ENCODE data around the gene MOB3A.

The MOB3A gene

GRCh38 chr19:2083174-2083854, 12.8 kb downstream of the MOB3A start:
- no peaks in the 10 kb centered on the region for H3K36me3 ChIP-seq (ENCODE audit: control insufficient read depth, low read depth, low read length)

DNA sequence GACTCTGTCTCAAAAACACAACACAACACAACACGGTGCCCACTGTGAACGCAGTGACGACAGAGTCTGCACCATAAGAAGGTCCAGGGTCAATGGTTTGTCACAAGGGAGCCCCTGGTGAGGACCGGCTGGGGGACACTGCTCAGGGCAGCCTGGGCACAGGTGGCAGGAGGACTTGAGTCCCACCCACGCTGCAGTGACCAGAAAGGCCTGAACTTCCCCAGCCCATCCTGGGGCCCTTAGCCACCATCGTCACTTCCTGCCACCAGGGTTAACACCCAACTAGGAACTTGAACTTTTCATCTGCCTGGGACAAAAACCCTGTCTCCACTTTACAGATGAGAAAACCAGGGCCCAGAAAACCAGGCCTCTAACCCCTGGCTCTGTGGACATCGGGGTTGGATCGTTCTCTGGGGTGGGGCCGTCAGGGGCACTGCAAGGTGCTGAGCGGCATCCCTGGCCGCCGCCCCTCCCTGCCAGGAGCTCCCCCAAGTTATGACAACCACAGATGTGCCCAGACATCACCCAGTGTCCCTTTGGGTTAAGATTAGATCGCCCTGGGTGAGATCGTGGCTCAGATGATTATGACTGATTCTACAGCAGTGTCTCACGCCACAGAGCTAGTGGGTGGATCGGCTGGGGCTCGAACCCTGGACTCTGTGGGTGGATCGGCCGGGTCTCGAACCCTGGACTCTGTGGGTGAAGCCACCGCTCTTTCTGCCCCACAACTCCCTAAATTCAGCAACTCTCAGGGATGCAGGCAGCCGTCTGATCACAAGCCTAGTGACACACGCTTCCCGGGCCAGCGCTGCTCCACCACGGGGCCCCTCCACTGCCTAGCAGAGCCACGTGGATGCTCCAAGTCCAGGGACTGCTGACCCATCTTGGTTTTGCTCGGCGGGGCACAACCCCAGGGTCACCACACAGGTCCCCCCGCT, 14.0 kb downstream of the MOB3A start:
- no peak overlapping the region for H3K27ac ChIP-seq (ENCODE audit: low read length)
- H3K9ac ChIP-seq (ENCODE audit: low read length) = no peak overlapping the region
- H3K4me3 ChIP-seq (ENCODE audit: low read length) = no peak overlapping the region

More at GRCh38 chr19:2083174-2083854, 12.8 kb downstream of the MOB3A start:
- Histone ChIP-seq H3K4me3 (ENCODE audit: low read length) (no peak overlapping the region), H3K27me3 (ENCODE audit: control insufficient read depth, insufficient read depth, low read length) (no peaks in the 10 kb centered on the region), H3K9ac (ENCODE audit: low read length) (no peak overlapping the region), H3K9me3 (ENCODE audit: control insufficient read depth, low read depth, low read length) (no peaks in the 10 kb centered on the region), H3K27ac (ENCODE audit: low read length) (no peak overlapping the region), H3K4me1 (ENCODE audit: control insufficient read depth, low read depth, low read length) (no peaks in the 10 kb centered on the region)

GRCh38 chr19:2080336-2080988, 15.7 kb downstream of the MOB3A start:
- Histone ChIP-seq H3K4me1 (ENCODE audit: control insufficient read depth, low read depth, low read length) (no peaks in the 10 kb centered on the region), H3K36me3 (ENCODE audit: control insufficient read depth, low read depth, low read length) (no peaks in the 10 kb centered on the region), H3K27me3 (ENCODE audit: control insufficient read depth, insufficient read depth, low read length) (no peaks in the 10 kb centered on the region), H3K9ac (ENCODE audit: low read length) (no peak overlapping the region), H3K27ac (ENCODE audit: low read length) (no peak overlapping the region), H3K4me3 (ENCODE audit: low read length) (no peak overlapping the region), H3K9me3 (ENCODE audit: control insufficient read depth, low read depth, low read length) (no peaks in the 10 kb centered on the region)

More for the DNA sequence above, 14.0 kb downstream of the MOB3A start:
- H3K27me3 ChIP-seq (ENCODE audit: control insufficient read depth, insufficient read depth, low read length) = no peaks in the 10 kb centered on the region
- no peaks in the 10 kb centered on the region for H3K36me3 ChIP-seq (ENCODE audit: control insufficient read depth, low read depth, low read length)
- H3K4me1 ChIP-seq (ENCODE audit: control insufficient read depth, low read depth, low read length) = no peaks in the 10 kb centered on the region
- no peaks in the 10 kb centered on the region for H3K9me3 ChIP-seq (ENCODE audit: control insufficient read depth, low read depth, low read length)

DNA sequence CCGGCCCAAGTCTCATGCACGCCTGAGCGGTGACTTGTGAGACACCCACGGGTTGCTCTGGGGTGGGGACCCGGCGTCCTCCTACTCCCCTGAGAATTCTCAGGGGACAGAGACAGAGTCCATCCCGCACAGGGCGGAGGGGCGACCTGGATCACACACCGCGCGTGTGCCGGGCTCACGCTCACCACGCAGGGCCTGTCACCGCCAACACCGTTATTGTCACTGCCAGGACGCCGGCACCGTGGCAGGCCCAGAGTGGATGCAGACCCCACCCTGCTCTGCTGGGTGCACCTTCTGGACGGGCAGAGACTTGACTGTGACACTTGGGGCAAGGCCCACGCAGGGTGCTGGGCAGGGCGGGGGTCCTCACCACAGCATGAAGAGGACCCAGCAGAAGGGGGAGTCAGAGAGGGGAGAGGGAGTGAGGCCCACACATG, 16.2 kb downstream of the MOB3A start:
- no peaks in the 10 kb centered on the region for H3K36me3 ChIP-seq (ENCODE audit: control insufficient read depth, low read depth, low read length)
- no peaks in the 10 kb centered on the region for H3K4me1 ChIP-seq (ENCODE audit: control insufficient read depth, low read depth, low read length)
- H3K9ac ChIP-seq (ENCODE audit: low read length) = no peak overlapping the region
- no peaks in the 10 kb centered on the region for H3K9me3 ChIP-seq (ENCODE audit: control insufficient read depth, low read depth, low read length)
- H3K27ac ChIP-seq (ENCODE audit: low read length) = no peak overlapping the region
- no peaks in the 10 kb centered on the region for H3K27me3 ChIP-seq (ENCODE audit: control insufficient read depth, insufficient read depth, low read length)
- H3K4me3 ChIP-seq (ENCODE audit: low read length) = no peak overlapping the region

- H3K27me3 ChIP-seq (ENCODE audit: control insufficient read depth, insufficient read depth, low read length) = no peaks in the 10 kb centered on the region
- H3K9ac ChIP-seq (ENCODE audit: low read length) = no peak overlapping the region
- no peaks in the 10 kb centered on the region for H3K4me1 ChIP-seq (ENCODE audit: control insufficient read depth, low read depth, low read length)
- H3K4me3 ChIP-seq (ENCODE audit: low read length) = no peak overlapping the region
- no peak overlapping the region for H3K27ac ChIP-seq (ENCODE audit: low read length)
- no peaks in the 10 kb centered on the region for H3K36me3 ChIP-seq (ENCODE audit: control insufficient read depth, low read depth, low read length)
- no peaks in the 10 kb centered on the region for H3K9me3 ChIP-seq (ENCODE audit: control insufficient read depth, low read depth, low read length)
These were observed 16.9 kb downstream of the MOB3A start for GRCh38 chr19:2079076-2079864.

DNA sequence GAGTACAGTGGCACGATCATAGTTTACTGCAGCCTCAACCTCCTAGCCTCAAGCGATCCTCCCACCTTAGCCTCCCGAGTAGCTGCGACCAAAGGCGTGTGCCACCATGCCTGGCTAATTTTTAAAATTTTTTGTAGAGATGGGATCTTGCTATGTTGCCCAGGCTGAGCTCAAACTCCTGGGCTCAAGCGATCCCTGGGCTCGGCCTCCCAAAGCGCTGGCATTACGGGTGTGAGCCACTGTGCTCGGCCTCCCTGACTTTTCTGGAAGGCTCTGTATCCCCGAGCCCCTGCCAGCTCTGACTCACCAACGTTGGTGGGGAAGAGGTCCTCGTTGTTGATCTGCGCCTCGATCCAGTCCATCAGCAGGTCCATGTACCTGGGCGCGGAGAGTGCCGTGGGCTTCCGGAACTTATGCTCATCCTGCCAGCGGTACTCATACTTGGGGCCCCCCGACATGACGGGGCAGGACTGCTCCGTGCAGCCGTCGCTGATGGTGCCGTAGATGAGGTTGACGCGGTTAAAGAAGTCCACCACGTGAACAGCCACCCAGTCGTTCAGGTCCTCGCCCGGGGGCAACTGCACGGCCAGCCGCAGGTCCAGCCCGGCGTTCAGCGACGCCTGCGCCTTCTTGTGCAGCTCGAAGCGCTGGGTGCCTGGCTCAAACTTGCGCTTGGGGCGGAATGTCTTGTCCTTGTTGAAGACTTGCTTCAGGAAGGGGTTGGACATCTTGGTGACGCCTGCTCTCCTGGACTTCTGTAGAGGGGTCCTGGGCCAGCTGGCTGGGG, 18.1 kb downstream of the MOB3A start:
- H3K27ac ChIP-seq (ENCODE audit: low read length) = no peak overlapping the region
- H3K36me3 ChIP-seq (ENCODE audit: control insufficient read depth, low read depth, low read length) = no peaks in the 10 kb centered on the region
- H3K4me3 ChIP-seq (ENCODE audit: low read length) = no peak overlapping the region
- no peaks in the 10 kb centered on the region for H3K9me3 ChIP-seq (ENCODE audit: control insufficient read depth, low read depth, low read length)
- H3K27me3 ChIP-seq (ENCODE audit: control insufficient read depth, insufficient read depth, low read length) = no peaks in the 10 kb centered on the region
- H3K4me1 ChIP-seq (ENCODE audit: control insufficient read depth, low read depth, low read length) = no peaks in the 10 kb centered on the region
- no peak overlapping the region for H3K9ac ChIP-seq (ENCODE audit: low read length)

GRCh38 chr19:2077398-2077797, 18.7 kb downstream of the MOB3A start:
- no peak overlapping the region for H3K4me3 ChIP-seq (ENCODE audit: low read length)
- H3K27me3 ChIP-seq (ENCODE audit: control insufficient read depth, insufficient read depth, low read length) = no peaks in the 10 kb centered on the region
- no peaks in the 10 kb centered on the region for H3K4me1 ChIP-seq (ENCODE audit: control insufficient read depth, low read depth, low read length)
- no peaks in the 10 kb centered on the region for H3K9me3 ChIP-seq (ENCODE audit: control insufficient read depth, low read depth, low read length)
- H3K9ac ChIP-seq (ENCODE audit: low read length) = no peak overlapping the region
- H3K27ac ChIP-seq (ENCODE audit: low read length) = no peak overlapping the region
- H3K36me3 ChIP-seq (ENCODE audit: control insufficient read depth, low read depth, low read length) = no peaks in the 10 kb centered on the region

DNA sequence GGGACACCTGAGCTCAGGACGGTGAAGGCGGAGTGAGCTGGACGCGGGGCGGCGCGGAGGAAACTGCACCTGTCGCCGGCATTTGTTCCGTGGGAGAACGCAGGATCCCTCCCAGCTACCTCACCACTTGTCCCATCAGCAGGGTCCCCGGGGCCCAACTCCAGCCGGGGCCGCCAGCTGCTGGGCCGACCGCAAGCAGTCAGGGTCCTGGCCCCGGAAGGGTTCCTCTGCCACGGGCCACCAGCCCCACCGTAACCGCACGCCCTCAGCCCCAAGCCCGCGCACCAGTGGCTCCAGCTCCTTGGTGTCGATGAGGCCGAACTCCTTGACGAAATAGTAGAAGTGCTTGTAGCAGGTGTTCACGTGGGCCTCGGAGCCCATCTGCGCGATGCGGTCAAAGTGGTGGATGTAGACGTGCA, 19.6 kb downstream of the MOB3A start:
- no peaks in the 10 kb centered on the region for H3K9me3 ChIP-seq (ENCODE audit: control insufficient read depth, low read depth, low read length)
- H3K9ac ChIP-seq (ENCODE audit: low read length) = no peak overlapping the region
- H3K27me3 ChIP-seq (ENCODE audit: control insufficient read depth, insufficient read depth, low read length) = no peaks in the 10 kb centered on the region
- no peak overlapping the region for H3K27ac ChIP-seq (ENCODE audit: low read length)
- no peaks in the 10 kb centered on the region for H3K4me1 ChIP-seq (ENCODE audit: control insufficient read depth, low read depth, low read length)
- H3K4me3 ChIP-seq (ENCODE audit: low read length) = no peak overlapping the region
- no peaks in the 10 kb centered on the region for H3K36me3 ChIP-seq (ENCODE audit: control insufficient read depth, low read depth, low read length)

- H3K27ac ChIP-seq (ENCODE audit: low read length) = no peak overlapping the region
- no peaks in the 10 kb centered on the region for H3K36me3 ChIP-seq (ENCODE audit: control insufficient read depth, low read depth, low read length)
- no peaks in the 10 kb centered on the region for H3K4me1 ChIP-seq (ENCODE audit: control insufficient read depth, low read depth, low read length)
These were observed 23.2 kb downstream of the MOB3A start for GRCh38 chr19:2072757-2073551.

More at GRCh38 chr19:2072757-2073551, 23.2 kb downstream of the MOB3A start:
- no peak overlapping the region for H3K9ac ChIP-seq (ENCODE audit: low read length)
- no peak overlapping the region for H3K4me3 ChIP-seq (ENCODE audit: low read length)
- no peaks in the 10 kb centered on the region for H3K9me3 ChIP-seq (ENCODE audit: control insufficient read depth, low read depth, low read length)
- no peaks in the 10 kb centered on the region for H3K27me3 ChIP-seq (ENCODE audit: control insufficient read depth, insufficient read depth, low read length)

Data from iPS-18a (cell line).